ENCODE results near the gene GUCY1A1.
A peak's percentile ranks its signal among the peaks of the same experiment; 100 is the strongest.

GUCY1A1 gene, protein sequence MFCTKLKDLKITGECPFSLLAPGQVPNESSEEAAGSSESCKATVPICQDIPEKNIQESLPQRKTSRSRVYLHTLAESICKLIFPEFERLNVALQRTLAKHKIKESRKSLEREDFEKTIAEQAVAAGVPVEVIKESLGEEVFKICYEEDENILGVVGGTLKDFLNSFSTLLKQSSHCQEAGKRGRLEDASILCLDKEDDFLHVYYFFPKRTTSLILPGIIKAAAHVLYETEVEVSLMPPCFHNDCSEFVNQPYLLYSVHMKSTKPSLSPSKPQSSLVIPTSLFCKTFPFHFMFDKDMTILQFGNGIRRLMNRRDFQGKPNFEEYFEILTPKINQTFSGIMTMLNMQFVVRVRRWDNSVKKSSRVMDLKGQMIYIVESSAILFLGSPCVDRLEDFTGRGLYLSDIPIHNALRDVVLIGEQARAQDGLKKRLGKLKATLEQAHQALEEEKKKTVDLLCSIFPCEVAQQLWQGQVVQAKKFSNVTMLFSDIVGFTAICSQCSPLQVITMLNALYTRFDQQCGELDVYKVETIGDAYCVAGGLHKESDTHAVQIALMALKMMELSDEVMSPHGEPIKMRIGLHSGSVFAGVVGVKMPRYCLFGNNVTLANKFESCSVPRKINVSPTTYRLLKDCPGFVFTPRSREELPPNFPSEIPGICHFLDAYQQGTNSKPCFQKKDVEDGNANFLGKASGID

DNA sequence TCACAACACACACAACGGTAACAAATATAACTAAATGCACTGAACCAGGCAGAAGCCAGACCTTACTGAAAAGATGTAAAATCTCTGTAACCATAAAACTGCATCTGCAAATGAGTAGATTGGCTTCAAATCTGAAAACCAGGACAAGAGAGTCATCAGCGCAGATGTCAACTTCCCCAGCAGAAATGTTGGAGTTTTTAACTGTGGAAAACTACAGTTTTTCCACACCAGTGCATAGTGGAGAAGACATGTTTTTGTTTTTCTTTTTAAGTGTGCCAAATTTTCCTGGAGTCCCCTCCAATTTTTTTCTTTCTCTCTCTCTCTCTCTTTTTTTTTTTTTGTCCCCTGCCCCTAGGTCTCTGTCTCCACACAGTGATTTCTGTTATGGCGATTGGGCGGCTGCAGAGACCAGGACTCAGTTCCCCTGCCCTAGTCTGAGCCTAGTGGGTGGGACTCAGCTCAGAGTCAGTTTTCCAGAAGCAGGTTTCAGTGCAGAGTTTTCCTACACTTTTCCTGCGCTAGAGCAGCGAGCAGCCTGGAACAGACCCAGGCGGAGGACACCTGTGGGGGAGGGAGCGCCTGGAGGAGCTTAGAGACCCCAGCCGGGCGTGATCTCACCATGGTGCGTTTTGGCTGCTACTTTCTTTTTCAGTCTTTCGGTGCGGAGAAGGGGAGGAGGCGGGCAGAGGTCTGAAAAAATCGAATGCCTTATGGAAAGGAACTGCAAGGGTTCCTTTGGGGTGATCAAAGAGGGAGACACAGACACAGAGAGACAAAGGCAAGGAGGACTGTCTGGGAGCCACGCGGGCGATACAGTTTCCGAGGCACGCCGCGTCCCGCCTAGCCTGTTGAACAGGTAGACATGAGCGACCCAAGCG lies at the start of gene GUCY1A1:
Gene GUCY1A1 (plus strand): TSS at position 505 of the 878 bp plus-strand sequence. CDS start 30,020 bp downstream, outside the sequence.
- peak within 1 kb of the TSS; percentile 73 for H3K27ac ChIP-seq (ENCODE audit: extremely low read depth, low read depth, low read length)
- ChIA-PET POLR2A (interaction anchor here (1.1 kb wide), 2 partner anchors 10 to 92 kb away, joined by 3 to 4 read pairs; partner anchors contain the start of gene GUCY1B1), CTCF (interaction anchor here (0.6 kb wide), 2 partner anchors 9 to 230 kb away, joined by 3 to 4 read pairs; no protein-coding TSS in a partner anchor)
- H3K36me3 ChIP-seq (ENCODE audit: control insufficient read depth in 2 of 2, insufficient read depth in 1 of 2, low read length in 2 of 2) = no peaks in the 10 kb centered on the region
- H3K4me1 ChIP-seq (ENCODE audit: control insufficient read depth, insufficient read depth, low read length) = peaks cover 4% of the 10 kb centered on the region; the same call in 1 of the 2 replicates
- H3K4me3 ChIP-seq (ENCODE audit: low read depth, low read length) = peak within 1 kb of the TSS; percentile 52
- no peaks in the 10 kb centered on the region for H3K9me3 ChIP-seq (ENCODE audit: control insufficient read depth, insufficient read depth, low read depth, low read length)
- no peak for TF ChIP-seq ZNF391 (tag by site-specific recombination; IDR thresholded peaks at IDR 0.05; ENCODE audit: borderline replicate concordance, low read depth)
- TF ChIP-seq ZEB2 (tag by site-specific recombination; IDR thresholded peaks at IDR 0.05) = no peak
- no peak for TF ChIP-seq MEIS1 (CRISPR knock-in tag; IDR thresholded peaks at IDR 0.05; ENCODE audit: borderline replicate concordance)
- no peak for TF ChIP-seq SP7 (tag by site-specific recombination; IDR thresholded peaks at IDR 0.05)
- TF ChIP-seq ZNF239 (tag by site-specific recombination; IDR thresholded peaks at IDR 0.05) = no peak
- TF ChIP-seq, protein P1, sequence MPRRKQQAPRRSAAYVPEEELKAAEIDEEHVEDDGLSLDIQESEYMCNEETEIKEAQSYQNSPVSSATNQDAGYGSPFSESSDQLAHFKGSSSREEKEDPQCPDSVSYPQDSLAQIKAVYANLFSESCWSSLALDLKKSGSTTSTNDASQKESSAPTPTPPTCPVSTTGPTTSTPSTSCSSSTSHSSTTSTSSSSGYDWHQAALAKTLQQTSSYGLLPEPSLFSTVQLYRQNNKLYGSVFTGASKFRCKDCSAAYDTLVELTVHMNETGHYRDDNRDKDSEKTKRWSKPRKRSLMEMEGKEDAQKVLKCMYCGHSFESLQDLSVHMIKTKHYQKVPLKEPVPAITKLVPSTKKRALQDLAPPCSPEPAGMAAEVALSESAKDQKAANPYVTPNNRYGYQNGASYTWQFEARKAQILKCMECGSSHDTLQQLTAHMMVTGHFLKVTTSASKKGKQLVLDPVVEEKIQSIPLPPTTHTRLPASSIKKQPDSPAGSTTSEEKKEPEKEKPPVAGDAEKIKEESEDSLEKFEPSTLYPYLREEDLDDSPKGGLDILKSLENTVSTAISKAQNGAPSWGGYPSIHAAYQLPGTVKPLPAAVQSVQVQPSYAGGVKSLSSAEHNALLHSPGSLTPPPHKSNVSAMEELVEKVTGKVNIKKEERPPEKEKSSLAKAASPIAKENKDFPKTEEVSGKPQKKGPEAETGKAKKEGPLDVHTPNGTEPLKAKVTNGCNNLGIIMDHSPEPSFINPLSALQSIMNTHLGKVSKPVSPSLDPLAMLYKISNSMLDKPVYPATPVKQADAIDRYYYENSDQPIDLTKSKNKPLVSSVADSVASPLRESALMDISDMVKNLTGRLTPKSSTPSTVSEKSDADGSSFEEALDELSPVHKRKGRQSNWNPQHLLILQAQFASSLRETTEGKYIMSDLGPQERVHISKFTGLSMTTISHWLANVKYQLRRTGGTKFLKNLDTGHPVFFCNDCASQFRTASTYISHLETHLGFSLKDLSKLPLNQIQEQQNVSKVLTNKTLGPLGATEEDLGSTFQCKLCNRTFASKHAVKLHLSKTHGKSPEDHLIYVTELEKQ (tag by site-specific recombination; IDR thresholded peaks at IDR 0.05; ENCODE audit: borderline replicate concordance) = no peak
- TF ChIP-seq, protein P2, sequence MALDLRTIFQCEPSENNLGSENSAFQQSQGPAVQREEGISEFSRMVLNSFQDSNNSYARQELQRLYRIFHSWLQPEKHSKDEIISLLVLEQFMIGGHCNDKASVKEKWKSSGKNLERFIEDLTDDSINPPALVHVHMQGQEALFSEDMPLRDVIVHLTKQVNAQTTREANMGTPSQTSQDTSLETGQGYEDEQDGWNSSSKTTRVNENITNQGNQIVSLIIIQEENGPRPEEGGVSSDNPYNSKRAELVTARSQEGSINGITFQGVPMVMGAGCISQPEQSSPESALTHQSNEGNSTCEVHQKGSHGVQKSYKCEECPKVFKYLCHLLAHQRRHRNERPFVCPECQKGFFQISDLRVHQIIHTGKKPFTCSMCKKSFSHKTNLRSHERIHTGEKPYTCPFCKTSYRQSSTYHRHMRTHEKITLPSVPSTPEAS (tag by site-specific recombination; IDR thresholded peaks at IDR 0.05) = no peak
- no peak for TF ChIP-seq ZNF266 (tag by site-specific recombination; IDR thresholded peaks at IDR 0.05; ENCODE audit: low read depth)
- no peak for TF ChIP-seq BCL11B (tag by site-specific recombination; IDR thresholded peaks at IDR 0.05; ENCODE audit: low read depth)
- no peak for TF ChIP-seq ZNF544 (tag by site-specific recombination; IDR thresholded peaks at IDR 0.05)
- TF ChIP-seq TCF7L2 (IDR thresholded peaks at IDR 0.05; ENCODE audit: borderline replicate concordance, low read depth, low read length) = no peak
- TF ChIP-seq ZNF138 (tag by site-specific recombination; IDR thresholded peaks at IDR 0.05; ENCODE audit: borderline replicate concordance) = no peak
- TF ChIP-seq, protein P3, sequence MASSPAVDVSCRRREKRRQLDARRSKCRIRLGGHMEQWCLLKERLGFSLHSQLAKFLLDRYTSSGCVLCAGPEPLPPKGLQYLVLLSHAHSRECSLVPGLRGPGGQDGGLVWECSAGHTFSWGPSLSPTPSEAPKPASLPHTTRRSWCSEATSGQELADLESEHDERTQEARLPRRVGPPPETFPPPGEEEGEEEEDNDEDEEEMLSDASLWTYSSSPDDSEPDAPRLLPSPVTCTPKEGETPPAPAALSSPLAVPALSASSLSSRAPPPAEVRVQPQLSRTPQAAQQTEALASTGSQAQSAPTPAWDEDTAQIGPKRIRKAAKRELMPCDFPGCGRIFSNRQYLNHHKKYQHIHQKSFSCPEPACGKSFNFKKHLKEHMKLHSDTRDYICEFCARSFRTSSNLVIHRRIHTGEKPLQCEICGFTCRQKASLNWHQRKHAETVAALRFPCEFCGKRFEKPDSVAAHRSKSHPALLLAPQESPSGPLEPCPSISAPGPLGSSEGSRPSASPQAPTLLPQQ (tag by site-specific recombination; IDR thresholded peaks at IDR 0.05) = 0 out of 2 replicates have a peak, but pooled peaks have one; percentile 20
- TF ChIP-seq ZNF621 (tag by site-specific recombination; IDR thresholded peaks at IDR 0.05) = no peak
- peak; percentile 38; the same call in 1 of the 2 replicates for TF ChIP-seq PRDM1 (tag by site-specific recombination; IDR thresholded peaks at IDR 0.05)
- TF ChIP-seq WT1 (tag by site-specific recombination; IDR thresholded peaks at IDR 0.05) = no peak
- TF ChIP-seq, protein P4, sequence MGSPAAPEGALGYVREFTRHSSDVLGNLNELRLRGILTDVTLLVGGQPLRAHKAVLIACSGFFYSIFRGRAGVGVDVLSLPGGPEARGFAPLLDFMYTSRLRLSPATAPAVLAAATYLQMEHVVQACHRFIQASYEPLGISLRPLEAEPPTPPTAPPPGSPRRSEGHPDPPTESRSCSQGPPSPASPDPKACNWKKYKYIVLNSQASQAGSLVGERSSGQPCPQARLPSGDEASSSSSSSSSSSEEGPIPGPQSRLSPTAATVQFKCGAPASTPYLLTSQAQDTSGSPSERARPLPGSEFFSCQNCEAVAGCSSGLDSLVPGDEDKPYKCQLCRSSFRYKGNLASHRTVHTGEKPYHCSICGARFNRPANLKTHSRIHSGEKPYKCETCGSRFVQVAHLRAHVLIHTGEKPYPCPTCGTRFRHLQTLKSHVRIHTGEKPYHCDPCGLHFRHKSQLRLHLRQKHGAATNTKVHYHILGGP (tag by site-specific recombination; IDR thresholded peaks at IDR 0.05) = no peak
- TF ChIP-seq ZNF140 (tag by site-specific recombination; IDR thresholded peaks at IDR 0.05) = 0 out of 2 replicates have a peak, but pooled peaks have one; percentile 14
- TF ChIP-seq, protein P5, sequence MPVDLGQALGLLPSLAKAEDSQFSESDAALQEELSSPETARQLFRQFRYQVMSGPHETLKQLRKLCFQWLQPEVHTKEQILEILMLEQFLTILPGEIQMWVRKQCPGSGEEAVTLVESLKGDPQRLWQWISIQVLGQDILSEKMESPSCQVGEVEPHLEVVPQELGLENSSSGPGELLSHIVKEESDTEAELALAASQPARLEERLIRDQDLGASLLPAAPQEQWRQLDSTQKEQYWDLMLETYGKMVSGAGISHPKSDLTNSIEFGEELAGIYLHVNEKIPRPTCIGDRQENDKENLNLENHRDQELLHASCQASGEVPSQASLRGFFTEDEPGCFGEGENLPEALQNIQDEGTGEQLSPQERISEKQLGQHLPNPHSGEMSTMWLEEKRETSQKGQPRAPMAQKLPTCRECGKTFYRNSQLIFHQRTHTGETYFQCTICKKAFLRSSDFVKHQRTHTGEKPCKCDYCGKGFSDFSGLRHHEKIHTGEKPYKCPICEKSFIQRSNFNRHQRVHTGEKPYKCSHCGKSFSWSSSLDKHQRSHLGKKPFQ (tag by site-specific recombination; IDR thresholded peaks at IDR 0.05) = no peak; the same call in 1 of the 2 replicates
- no peak for TF ChIP-seq BCL11A (tag by site-specific recombination; IDR thresholded peaks at IDR 0.05; ENCODE audit: low read depth)
- peak; percentile 33 for TF ChIP-seq ZBTB8A (tag by site-specific recombination; IDR thresholded peaks at IDR 0.05)
- TF ChIP-seq ZNF394 (tag by site-specific recombination; IDR thresholded peaks at IDR 0.05; ENCODE audit: borderline replicate concordance) = peak; percentile 82
- TF ChIP-seq ZBTB20 (tag by site-specific recombination; IDR thresholded peaks at IDR 0.05) = peak; percentile 65; the same call in 1 of the 2 replicates
- TF ChIP-seq ZNF777 (tag by site-specific recombination; IDR thresholded peaks at IDR 0.05; ENCODE audit: borderline replicate concordance) = no peak
- no peak for TF ChIP-seq ZNF529 (tag by site-specific recombination; IDR thresholded peaks at IDR 0.05; ENCODE audit: insufficient replicate concordance)

Measured in HEK293 (cell line).